Activated CD8-positive, alpha-beta memory T cell treated with anti-CD3 and anti-CD28 coated beads for 1 hour (primary cell): ENCODE data around the gene GOLM1.

Experiments
- DNase-seq, 2 donors: peaks; one replicate each; pipeline ENCODE4 v3.0.0-alpha.2; 2020; ENCODE audit warnings: low read depth in 1 of 2; ENCODE audit errors: extremely low read depth in 1 of 2

The GOLM1 gene

GRCh38 chr9:86005253-86005775 lies 94.0 kb downstream of the GOLM1 start:
- no peak for DNase-seq

GRCh38 chr9:85995599-85995998 lies 103.8 kb downstream of the GOLM1 start:
- no peak for DNase-seq

GRCh38 chr9:85995097-85995496 lies 104.3 kb downstream of the GOLM1 start:
- DNase-seq = no peak

GRCh38 chr9:85994191-85994590 lies 105.2 kb downstream of the GOLM1 start:
- DNase-seq = no peak

GRCh38 chr9:85987236-85987635 lies 112.1 kb downstream of the GOLM1 start:
- DNase-seq = no peak

- DNase-seq = no peak
Observed at GRCh38 chr9:85984457-85984856, 114.9 kb downstream of the GOLM1 start.

- DNase-seq = no peak
Observed at GRCh38 chr9:85981369-85981768, 118.0 kb downstream of the GOLM1 start.

GRCh38 chr9:85978496-85978895 lies 120.9 kb downstream of the GOLM1 start:
- no peak for DNase-seq
